IMR-90 (cell line): Measurements from ENCODE around the gene ING5.

ENCODE experiments used
- CTCF ChIP-seq: conservative IDR thresholded peaks from 2 replicates; pipeline ENCODE4 v1.5.1; 2012; ENCODE audit warnings: mild to moderate bottlenecking, low read depth, low read length, improper control_type of control experiment
- MAFK ChIP-seq: IDR thresholded peaks from 2 replicates; pipeline ENCODE4 v1.6.1; 2012; ENCODE audit warnings: low read depth, low read length, improper control_type of control experiment
- POLR2A ChIP-seq: IDR thresholded peaks from 2 replicates; pipeline ENCODE4 v1.6.1; 2012; ENCODE audit warnings: mild to moderate bottlenecking, low read depth, low read length
- RAD21 ChIP-seq: IDR thresholded peaks from 2 replicates; pipeline ENCODE4 v1.6.1; 2012; ENCODE audit warnings: low read length, improper control_type of control experiment
- RFX5 ChIP-seq: IDR thresholded peaks from 2 replicates; pipeline ENCODE4 v1.8.0; 2012; ENCODE audit warnings: low read depth, mild to moderate bottlenecking, low read length, moderate library complexity
- SMC3 ChIP-seq: fragments of 150-350 bp; IDR thresholded peaks from 2 replicates; pipeline ENCODE4 v1.6.1; 2016; ENCODE audit warnings: low read depth, mild to moderate bottlenecking, antibody characterized with exemption, low read length, moderate library complexity
- TF ChIP-seq, protein P1 (sequence below): fragments of 150-350 bp; IDR thresholded peaks from 2 replicates; pipeline ENCODE4 v1.6.1; 2017; ENCODE audit warnings: mild to moderate bottlenecking, antibody characterized with exemption, low read length, low read depth

GRCh38 chr2:241721852-241722251 lies 20.0 kb downstream of the ING5 start:
- TF ChIP-seq CTCF (no peak), POLR2A (no peak), SMC3 (no peak), RAD21 (no peak), RFX5 (no peak), MAFK (no peak)
- TF ChIP-seq, protein P1, sequence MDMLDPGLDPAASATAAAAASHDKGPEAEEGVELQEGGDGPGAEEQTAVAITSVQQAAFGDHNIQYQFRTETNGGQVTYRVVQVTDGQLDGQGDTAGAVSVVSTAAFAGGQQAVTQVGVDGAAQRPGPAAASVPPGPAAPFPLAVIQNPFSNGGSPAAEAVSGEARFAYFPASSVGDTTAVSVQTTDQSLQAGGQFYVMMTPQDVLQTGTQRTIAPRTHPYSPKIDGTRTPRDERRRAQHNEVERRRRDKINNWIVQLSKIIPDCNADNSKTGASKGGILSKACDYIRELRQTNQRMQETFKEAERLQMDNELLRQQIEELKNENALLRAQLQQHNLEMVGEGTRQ: no peak
